Mesendoderm (in vitro differentiated cells): ENCODE results near the gene ANO2.

Experiments used
- DNase-seq: peaks from one replicate; pipeline ENCODE4 v3.0.0; 2013
- H2AK5ac ChIP-seq: 2 replicates; pipeline ENCODE4 v1.6.1; 2013; ENCODE audit warnings: low read length, inconsistent platforms
- H2BK120ac ChIP-seq: 2 replicates; pipeline ENCODE4 v1.6.1; 2013; ENCODE audit warnings: low read depth, mild to moderate bottlenecking, low read length, moderate library complexity, mixed read lengths
- H2BK15ac ChIP-seq: replicated peaks from 2 replicates; pipeline ENCODE4 v1.6.1; 2013; ENCODE audit warnings: low read depth, mild to moderate bottlenecking, moderate library complexity
- H2BK5ac ChIP-seq: 2 replicates; pipeline ENCODE4 v1.6.1; 2013; ENCODE audit warnings: low read length, inconsistent platforms
- H3K18ac ChIP-seq: 2 replicates; pipeline ENCODE4 v1.6.1; 2013; ENCODE audit warnings: mild to moderate bottlenecking, low read length, mixed read lengths
- H3K23ac ChIP-seq: one replicate; pipeline ENCODE4 v1.6.1; 2013; ENCODE audit warnings: low read length
- H3K27ac ChIP-seq: 2 replicates; pipeline ENCODE4 v1.5.1; 2013; ENCODE audit warnings: low read depth, mild to moderate bottlenecking, inconsistent platforms, low read length, moderate library complexity
- H3K27me3 ChIP-seq: 2 replicates; pipeline ENCODE4 v1.6.1; 2013; ENCODE audit warnings: low read length, control low read depth, mild to moderate bottlenecking, inconsistent platforms; ENCODE audit not compliant: insufficient read depth, poor library complexity
- H3K36me3 ChIP-seq: 2 replicates; pipeline ENCODE4 v1.6.1; 2013; ENCODE audit warnings: low read length, inconsistent platforms; ENCODE audit not compliant: control insufficient read depth, insufficient read depth
- H3K4ac ChIP-seq: one replicate; pipeline ENCODE4 v1.6.1; 2013; ENCODE audit warnings: low read depth, mild to moderate bottlenecking, low read length, moderate library complexity
- H3K4me1 ChIP-seq: 2 replicates; pipeline ENCODE4 v1.6.1; 2013; ENCODE audit warnings: low read depth, low read length, inconsistent platforms; ENCODE audit not compliant: control insufficient read depth
- H3K4me2 ChIP-seq: 2 replicates; pipeline ENCODE4 v1.6.1; 2013; ENCODE audit warnings: low read length
- H3K4me3 ChIP-seq: 2 replicates; pipeline ENCODE4 v1.5.1; 2013; ENCODE audit warnings: mild to moderate bottlenecking, low read length
- H3K56ac ChIP-seq: one replicate; pipeline ENCODE4 v1.6.1; 2013; ENCODE audit warnings: low read length
- H3K79me1 ChIP-seq: 2 replicates; pipeline ENCODE4 v1.6.1; 2013; ENCODE audit warnings: low read length, inconsistent platforms
- H3K79me2 ChIP-seq: 2 replicates; pipeline ENCODE4 v1.6.1; 2013; ENCODE audit warnings: mild to moderate bottlenecking, low read length; ENCODE audit not compliant: control insufficient read depth, insufficient read depth
- H3K9ac ChIP-seq: 2 replicates; pipeline ENCODE4 v1.6.1; 2013; ENCODE audit warnings: low read length, inconsistent platforms
- H4K5ac ChIP-seq: one replicate; pipeline ENCODE4 v1.6.1; 2013; ENCODE audit warnings: low read length
- H4K8ac ChIP-seq: one replicate; pipeline ENCODE4 v1.6.1; 2013; ENCODE audit warnings: low read depth, mild to moderate bottlenecking, control low read depth, low read length, moderate library complexity
- WGBS: extraction: QIAGEN DNeasy Blood & Tissue Kit; methylation state at CpG from one replicate; pipeline ENCODE4 v1.1.7; 2013; ENCODE audit warnings: low lambda C conversion rate, missing lambda C conversion rate; ENCODE audit not compliant: insufficient coverage; ENCODE audit errors: extremely low coverage; 5-methylcytosine and 5-hydroxymethylcytosine counted together

Gene ANO2

DNA sequence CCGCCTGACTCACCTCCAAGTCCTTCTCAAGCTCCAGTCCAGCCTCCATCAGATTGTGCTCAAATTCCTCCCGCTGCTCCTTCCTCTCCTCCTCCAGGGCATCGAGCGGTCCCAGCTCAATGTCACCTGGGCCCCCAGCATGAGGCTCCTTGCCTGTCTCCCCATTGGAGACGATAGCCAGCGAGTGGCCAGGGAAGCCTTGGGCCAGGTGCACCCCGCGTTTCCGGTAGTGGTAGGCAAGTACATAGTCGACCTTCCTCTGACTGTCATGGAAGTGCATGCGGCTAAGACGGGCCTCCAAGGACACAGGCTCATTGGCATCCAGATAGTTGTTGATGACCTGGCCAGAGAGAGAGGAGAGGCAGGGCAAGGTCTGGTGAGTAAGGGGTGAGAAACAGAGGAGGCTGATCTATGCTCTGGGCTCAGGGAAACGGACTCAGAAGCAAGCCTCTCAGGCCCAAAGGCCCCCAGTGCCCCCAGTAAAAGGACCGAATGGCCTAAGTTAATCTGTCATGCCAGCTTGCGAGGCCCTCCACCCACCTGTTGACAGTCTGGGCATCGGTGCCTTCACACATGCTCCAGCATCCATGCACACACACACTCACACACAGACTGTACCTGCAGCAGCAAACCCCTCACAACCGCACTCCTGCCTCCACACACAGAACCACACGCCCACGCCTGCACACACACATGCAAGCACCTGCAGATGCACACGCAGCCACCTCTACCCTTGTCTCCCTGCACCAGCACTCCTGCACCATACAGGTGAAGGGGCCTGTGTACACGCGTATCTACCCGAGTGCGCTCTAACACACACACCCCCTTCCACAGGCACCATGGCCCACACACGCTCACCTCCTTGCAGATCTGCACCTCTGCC, 23.8 kb downstream of the ANO2 start:
- H3K4me3 ChIP-seq, result no peak overlapping the region
- H3K4me1 ChIP-seq, result no peaks in the 10 kb centered on the region
- no peak overlapping the region for H2AK5ac ChIP-seq
- DNase-seq, result no peak
- no peaks in the 10 kb centered on the region for H3K79me1 ChIP-seq
- no peaks in the 10 kb centered on the region for H3K79me2 ChIP-seq
- H3K23ac ChIP-seq, result peak overlapping the region; percentile 94
- H3K27me3 ChIP-seq, result no peaks in the 10 kb centered on the region
- no peaks in the 10 kb centered on the region for H3K36me3 ChIP-seq
- H4K8ac ChIP-seq, result no peak overlapping the region
- H3K4ac ChIP-seq, result no peak overlapping the region
- no peak overlapping the region for H4K5ac ChIP-seq
- no CpG with 5 or more reads among the region's 25 CpGs for WGBS
- no peak overlapping the region for H2BK15ac ChIP-seq
- H2BK5ac ChIP-seq, result no peak overlapping the region
- H3K56ac ChIP-seq, result no peak overlapping the region
- H3K18ac ChIP-seq, result no peak overlapping the region
- no peak overlapping the region for H3K4me2 ChIP-seq
- H3K27ac ChIP-seq, result no peak overlapping the region
- H3K9ac ChIP-seq, result no peak overlapping the region
- H2BK120ac ChIP-seq, result no peak overlapping the region

GRCh38 chr12:5916785-5917290, 28.2 kb downstream of the ANO2 start:
- H3K56ac ChIP-seq, result no peak overlapping the region
- DNase-seq, result no peak
- H4K5ac ChIP-seq, result no peak overlapping the region
- no peaks in the 10 kb centered on the region for H3K36me3 ChIP-seq
- no peak overlapping the region for H3K23ac ChIP-seq
- no peak overlapping the region for H2BK5ac ChIP-seq
- no peak overlapping the region for H3K9ac ChIP-seq
- WGBS, result no CpG with 5 or more reads among the region's 9 CpGs
- H3K4me1 ChIP-seq, result peaks cover 3% of the 10 kb centered on the region
- no peak overlapping the region for H3K4me3 ChIP-seq
- no peak overlapping the region for H2BK15ac ChIP-seq
- H3K4ac ChIP-seq, result no peak overlapping the region
- no peak overlapping the region for H3K27ac ChIP-seq
- no peak overlapping the region for H2AK5ac ChIP-seq
- no peaks in the 10 kb centered on the region for H3K27me3 ChIP-seq
- H3K79me1 ChIP-seq, result no peaks in the 10 kb centered on the region
- no peak overlapping the region for H2BK120ac ChIP-seq
- no peaks in the 10 kb centered on the region for H3K79me2 ChIP-seq
- H3K4me2 ChIP-seq, result no peak overlapping the region
- no peak overlapping the region for H3K18ac ChIP-seq
- H4K8ac ChIP-seq, result no peak overlapping the region

DNA sequence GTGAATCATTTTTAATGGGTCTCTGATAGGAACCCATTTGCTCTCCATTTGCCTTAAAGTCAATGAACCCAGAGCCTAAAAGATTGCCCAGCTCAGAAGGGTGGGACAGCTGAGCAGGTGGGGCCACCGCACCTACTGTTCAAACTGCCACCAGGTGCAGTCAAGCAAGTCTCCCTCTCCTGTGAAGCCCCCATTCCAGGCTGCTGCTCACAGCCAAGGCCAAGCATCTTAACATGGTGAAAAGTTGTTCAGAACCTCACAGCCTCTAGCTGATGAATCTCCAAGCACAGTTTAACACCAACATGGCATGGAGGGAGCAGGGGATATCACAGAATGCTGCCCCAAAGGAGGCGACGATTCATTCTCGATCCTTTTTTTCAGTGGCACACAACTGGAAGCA, 29.5 kb downstream of the ANO2 start:
- Histone ChIP-seq H2BK15ac (no peak overlapping the region), H2AK5ac (no peak overlapping the region), H4K8ac (no peak overlapping the region), H3K56ac (no peak overlapping the region), H3K9ac (no peak overlapping the region), H3K27ac (no peak overlapping the region), H3K23ac (no peak overlapping the region), H4K5ac (no peak overlapping the region), H2BK120ac (no peak overlapping the region), H3K4me1 (peaks cover 3% of the 10 kb centered on the region), H3K79me1 (no peaks in the 10 kb centered on the region), H3K79me2 (no peaks in the 10 kb centered on the region), H3K4me2 (no peak overlapping the region), H2BK5ac (no peak overlapping the region), H3K18ac (no peak overlapping the region), H3K4me3 (no peak overlapping the region), H3K27me3 (no peaks in the 10 kb centered on the region), H3K36me3 (no peaks in the 10 kb centered on the region), H3K4ac (no peak overlapping the region)
- no CpG with 5 or more reads among the region's 4 CpGs for WGBS
- no peak for DNase-seq

DNA sequence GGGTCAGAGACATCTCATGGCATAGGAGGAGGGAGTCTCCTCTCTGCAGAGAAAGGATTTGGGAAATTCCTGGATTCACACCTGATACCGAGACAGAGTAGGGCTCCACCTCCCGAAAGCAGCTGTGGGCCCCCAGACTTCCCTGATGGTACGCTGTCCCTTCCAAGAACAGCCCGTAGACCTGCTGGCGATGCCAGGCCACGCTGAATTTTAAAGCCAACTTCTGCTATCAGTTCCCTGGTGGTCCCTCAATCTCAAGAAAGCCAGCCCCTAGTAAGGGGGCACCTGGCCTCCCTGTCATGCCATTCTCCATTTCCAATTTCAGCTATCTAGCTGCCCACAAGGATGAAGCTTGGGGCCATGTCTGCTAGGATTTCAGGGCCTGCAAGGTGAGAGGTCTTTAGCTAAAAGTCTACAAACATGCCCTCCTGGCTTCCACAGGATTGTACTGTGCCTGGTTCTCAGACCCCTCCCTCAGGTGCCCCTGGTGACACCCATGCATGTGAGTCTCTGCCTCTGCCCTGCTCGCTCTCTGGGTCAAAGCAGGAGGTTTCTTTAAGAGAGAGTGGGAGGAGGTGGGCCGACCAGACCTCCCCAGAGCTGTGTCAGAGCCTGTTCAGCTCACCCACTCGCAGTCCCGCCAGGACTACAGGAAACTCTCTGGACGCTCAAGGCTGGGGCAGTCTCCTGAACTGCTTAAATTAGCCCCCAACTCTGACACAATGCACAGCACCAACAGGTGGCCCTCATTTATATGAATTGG, 30.5 kb downstream of the ANO2 start:
- no peak overlapping the region for H2AK5ac ChIP-seq
- no peak overlapping the region for H3K4me3 ChIP-seq
- H4K5ac ChIP-seq, result no peak overlapping the region
- peak; percentile 39 for DNase-seq
- H3K36me3 ChIP-seq, result no peaks in the 10 kb centered on the region
- no CpG with 5 or more reads among the region's 11 CpGs for WGBS
- H2BK15ac ChIP-seq, result no peak overlapping the region
- no peak overlapping the region for H3K4me2 ChIP-seq
- H2BK120ac ChIP-seq, result no peak overlapping the region
- no peaks in the 10 kb centered on the region for H3K79me1 ChIP-seq
- H3K18ac ChIP-seq, result no peak overlapping the region
- no peak overlapping the region for H2BK5ac ChIP-seq
- no peak overlapping the region for H4K8ac ChIP-seq
- H3K4me1 ChIP-seq, result peaks cover 3% of the 10 kb centered on the region
- H3K4ac ChIP-seq, result no peak overlapping the region
- H3K79me2 ChIP-seq, result no peaks in the 10 kb centered on the region
- no peak overlapping the region for H3K27ac ChIP-seq
- no peak overlapping the region for H3K23ac ChIP-seq
- H3K9ac ChIP-seq, result no peak overlapping the region
- no peak overlapping the region for H3K56ac ChIP-seq
- no peaks in the 10 kb centered on the region for H3K27me3 ChIP-seq

GRCh38 chr12:5913387-5913786, 31.7 kb downstream of the ANO2 start:
- DNase-seq, result no peak
- no peaks in the 10 kb centered on the region for H3K27me3 ChIP-seq

More at GRCh38 chr12:5913387-5913786, 31.7 kb downstream of the ANO2 start:
- H3K18ac ChIP-seq, result no peak overlapping the region
- no peaks in the 10 kb centered on the region for H3K36me3 ChIP-seq
- no peak overlapping the region for H2BK5ac ChIP-seq
- no peak overlapping the region for H4K8ac ChIP-seq
- no peak overlapping the region for H4K5ac ChIP-seq
- H3K27ac ChIP-seq, result no peak overlapping the region
- H3K23ac ChIP-seq, result no peak overlapping the region
- H3K4ac ChIP-seq, result no peak overlapping the region
- peaks cover 3% of the 10 kb centered on the region for H3K4me1 ChIP-seq
- no peak overlapping the region for H3K56ac ChIP-seq
- H3K9ac ChIP-seq, result no peak overlapping the region
- no peak overlapping the region for H2BK15ac ChIP-seq
- H3K4me2 ChIP-seq, result no peak overlapping the region
- H2AK5ac ChIP-seq, result no peak overlapping the region
- no peak overlapping the region for H3K4me3 ChIP-seq
- no peaks in the 10 kb centered on the region for H3K79me2 ChIP-seq
- H3K79me1 ChIP-seq, result no peaks in the 10 kb centered on the region
- WGBS, result no CpG with 5 or more reads among the region's 9 CpGs
- no peak overlapping the region for H2BK120ac ChIP-seq
